NCI-H2196 (cell line): Measurements from ENCODE around the gene OR10R2.
"Not testable (repeated sequence)": the region's sequence is repeated elsewhere in the genome, so short reads cannot be mapped to it uniquely, and the experiment has no call there.

Experiments
- DNase-seq: peaks from one replicate; lab custom pipeline; 2025; ENCODE audit not compliant: unreplicated experiment; lab: John Stamatoyannopoulos, UW

OR10R2 gene

GRCh38 chr1:158471920-158472319, at the start of gene OR10R2:
TSS of gene OR10R2 (plus strand) at chr1:158472220. CDS start at chr1:158472326, 106 bp downstream.
- DNase-seq = no peak

- DNase-seq = no peak
Observed at GRCh38 chr1:158425027-158425426, 47.0 kb upstream of the OR10R2 start.

GRCh38 chr1:158426137-158426536, 45.9 kb upstream of the OR10R2 start, which contains the start of gene OR10K2:
TSS of gene OR10K2 (minus strand) at chr1:158426237. CDS start at chr1:158420866, 5,371 bp downstream.
- DNase-seq = no peak

DNA sequence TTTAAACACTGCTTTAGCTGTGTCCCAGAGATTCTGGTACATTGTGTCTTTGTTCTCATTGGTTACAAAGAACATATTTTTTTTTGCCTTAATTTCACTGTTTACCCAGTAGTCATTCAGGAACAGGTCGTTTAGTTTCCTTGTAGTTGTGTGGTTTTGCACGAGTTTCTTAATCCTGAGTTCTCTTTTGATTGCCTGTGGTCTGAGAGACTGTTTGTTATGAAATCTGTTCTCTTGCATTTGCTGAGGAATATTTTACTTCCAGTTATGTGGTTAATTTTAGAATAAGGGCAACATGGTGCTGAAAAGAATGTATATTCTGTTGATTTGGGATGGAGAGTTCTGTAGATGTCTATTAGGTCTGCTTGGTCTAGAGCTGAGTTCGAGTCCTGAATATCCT, 41.9 kb upstream of the OR10R2 start:
- not testable (repeated sequence) for DNase-seq

GRCh38 chr1:158434741-158435140, 37.3 kb upstream of the OR10R2 start:
- DNase-seq = no peak

DNA sequence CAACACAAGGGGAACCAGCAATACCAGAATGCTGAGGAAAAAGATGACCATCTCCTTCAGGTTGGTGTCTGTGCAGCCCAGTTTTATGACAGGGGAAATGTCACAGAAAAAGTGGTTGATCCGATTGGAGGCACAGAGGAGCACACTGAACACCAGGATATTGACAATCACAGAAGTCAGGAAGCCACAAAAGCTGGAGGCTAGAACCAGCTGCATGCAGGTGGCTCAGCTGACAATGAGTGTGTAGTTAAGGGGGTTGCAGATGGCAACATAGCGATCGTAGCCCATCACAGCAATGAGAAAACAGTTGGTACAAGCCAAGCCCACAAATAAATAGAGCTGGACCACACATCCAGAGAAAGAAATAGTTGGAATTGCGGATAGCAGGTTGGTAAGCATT, 26.6 kb upstream of the OR10R2 start:
- no peak for DNase-seq

GRCh38 chr1:158454537-158454936, 17.5 kb upstream of the OR10R2 start:
- no peak for DNase-seq

- no peak for DNase-seq
Observed at GRCh38 chr1:158457246-158457645, 14.8 kb upstream of the OR10R2 start.

DNA sequence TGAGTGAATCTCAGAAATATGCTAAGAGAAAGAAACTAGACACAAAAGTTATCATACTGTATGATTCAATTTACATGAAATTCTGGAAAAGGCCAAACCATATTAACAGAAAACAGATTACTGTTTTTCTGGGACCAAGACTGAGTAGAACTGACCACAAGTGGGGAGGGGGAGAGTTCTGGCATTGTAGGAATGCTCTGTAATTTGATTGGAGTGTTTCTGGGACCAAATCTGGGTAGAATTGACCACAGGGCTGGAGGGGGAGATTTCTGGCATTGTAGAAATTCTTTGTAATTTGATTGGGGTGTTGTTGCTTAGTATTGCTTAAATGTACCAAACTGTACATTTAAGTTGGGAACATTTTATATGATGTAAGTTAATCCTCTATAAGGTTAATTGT, 13.8 kb upstream of the OR10R2 start:
- no peak for DNase-seq

GRCh38 chr1:158461534-158461933, 10.5 kb upstream of the OR10R2 start, which contains the start of gene OR10K1:
TSS of gene OR10K1 (plus strand) at chr1:158461834. CDS start at chr1:158465562, 3,728 bp downstream.
- no peak for DNase-seq

DNA sequence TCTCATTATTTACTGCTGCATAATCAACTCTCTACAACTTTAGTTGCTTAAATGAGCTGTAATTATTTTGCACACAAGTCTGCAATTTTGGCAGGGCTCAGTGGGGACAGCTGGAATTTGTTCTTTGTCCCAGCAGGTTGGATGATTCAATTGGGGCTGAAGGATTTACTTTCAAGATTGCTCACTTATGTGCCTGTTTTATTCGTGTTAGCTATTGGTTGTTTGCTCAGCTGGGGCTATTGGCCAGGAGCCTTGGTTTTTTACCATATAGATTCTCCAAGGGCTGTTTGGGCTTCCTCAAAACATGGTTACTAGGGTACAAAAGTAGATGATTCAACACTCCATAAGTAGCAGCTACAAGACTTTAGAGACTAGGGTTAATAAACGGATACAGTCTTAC, 13.4 kb downstream of the OR10R2 start:
- no peak for DNase-seq

DNA sequence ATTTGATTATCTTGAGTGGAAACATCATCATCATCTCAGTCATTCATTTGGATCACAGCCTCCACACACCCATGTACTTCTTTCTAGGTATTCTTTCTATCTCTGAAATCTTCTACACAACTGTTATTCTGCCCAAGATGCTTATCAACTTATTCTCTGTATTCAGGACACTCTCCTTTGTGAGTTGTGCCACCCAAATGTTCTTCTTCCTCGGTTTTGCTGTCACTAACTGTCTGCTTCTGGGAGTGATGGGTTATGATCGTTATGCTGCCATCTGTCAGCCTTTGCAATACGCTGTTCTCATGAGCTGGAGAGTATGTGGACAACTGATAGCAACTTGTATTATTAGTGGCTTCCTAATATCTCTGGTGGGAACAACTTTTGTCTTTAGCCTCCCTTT, 19.3 kb downstream of the OR10R2 start:
- DNase-seq = no peak

DNA sequence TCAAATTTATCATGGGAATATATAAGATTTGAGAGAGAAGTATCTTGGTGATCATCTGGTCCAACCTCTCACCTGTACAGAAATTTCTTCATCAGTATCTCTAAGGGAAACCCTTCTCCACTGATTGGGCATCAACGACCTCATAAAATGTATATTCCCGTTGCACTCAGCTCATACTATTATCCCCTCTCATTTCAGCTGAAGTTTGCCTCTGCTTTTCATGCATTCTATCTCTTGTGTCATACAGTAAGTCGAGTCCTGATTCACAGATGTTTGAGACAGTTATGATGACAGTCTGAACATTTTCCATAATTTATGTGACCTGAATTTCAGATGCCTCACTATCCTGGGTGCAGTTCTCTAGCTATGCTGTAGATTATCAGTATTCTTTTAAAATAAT, 21.0 kb downstream of the OR10R2 start:
- no peak for DNase-seq

DNA sequence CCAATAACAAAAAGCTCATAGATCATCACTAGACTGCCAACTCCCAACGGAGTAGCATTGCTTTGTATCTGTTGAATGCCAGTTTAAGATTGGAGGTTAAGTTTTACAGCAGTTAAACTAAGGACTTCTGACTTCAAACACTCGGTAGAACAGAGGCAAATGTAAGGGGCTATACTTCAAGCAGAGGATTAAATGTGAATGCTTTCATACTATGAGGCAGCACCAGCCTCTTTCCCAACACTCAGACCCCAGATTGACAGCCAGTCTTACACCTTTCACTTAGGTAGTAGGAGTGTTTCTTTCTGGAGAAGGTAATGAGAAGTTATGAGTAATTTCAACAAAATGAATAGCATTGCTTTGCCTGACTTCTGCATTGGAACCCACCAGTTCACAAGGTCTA, 22.8 kb downstream of the OR10R2 start:
- DNase-seq = no peak

- no peak for DNase-seq
Observed at GRCh38 chr1:158496374-158496773, 24.4 kb downstream of the OR10R2 start.

DNA sequence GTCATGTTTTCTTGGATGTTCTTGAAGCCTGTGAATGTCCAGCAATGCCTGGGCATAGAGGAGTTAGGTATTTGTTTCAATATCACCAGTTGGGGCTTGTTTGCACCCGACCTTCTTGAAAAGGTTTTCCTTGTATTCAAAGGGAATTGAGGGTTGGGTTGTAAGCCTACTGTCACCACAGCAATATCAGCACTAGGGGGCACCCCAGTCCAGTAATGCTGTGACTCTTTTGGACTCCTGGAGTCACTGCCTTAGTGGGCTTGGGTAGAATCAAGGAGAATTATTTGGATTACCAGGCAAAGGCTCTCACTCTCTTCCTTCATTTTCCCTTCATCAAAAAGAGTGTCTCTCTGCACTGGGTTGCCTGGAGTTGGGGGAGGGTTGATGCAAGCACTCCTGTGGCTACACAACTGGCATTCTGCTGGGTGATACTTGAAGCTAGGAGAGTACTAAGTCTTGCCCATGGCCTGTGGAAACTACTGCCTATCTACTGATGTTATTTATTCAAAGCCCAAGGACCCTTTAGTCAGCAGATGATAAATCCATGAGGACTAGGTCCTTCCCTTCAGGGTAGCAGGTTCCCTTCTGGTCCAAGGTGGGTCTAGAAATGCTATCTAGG, 34.5 kb downstream of the OR10R2 start:
- no peak for DNase-seq

GRCh38 chr1:158507511-158507910, 35.5 kb downstream of the OR10R2 start:
- DNase-seq = no peak

DNA sequence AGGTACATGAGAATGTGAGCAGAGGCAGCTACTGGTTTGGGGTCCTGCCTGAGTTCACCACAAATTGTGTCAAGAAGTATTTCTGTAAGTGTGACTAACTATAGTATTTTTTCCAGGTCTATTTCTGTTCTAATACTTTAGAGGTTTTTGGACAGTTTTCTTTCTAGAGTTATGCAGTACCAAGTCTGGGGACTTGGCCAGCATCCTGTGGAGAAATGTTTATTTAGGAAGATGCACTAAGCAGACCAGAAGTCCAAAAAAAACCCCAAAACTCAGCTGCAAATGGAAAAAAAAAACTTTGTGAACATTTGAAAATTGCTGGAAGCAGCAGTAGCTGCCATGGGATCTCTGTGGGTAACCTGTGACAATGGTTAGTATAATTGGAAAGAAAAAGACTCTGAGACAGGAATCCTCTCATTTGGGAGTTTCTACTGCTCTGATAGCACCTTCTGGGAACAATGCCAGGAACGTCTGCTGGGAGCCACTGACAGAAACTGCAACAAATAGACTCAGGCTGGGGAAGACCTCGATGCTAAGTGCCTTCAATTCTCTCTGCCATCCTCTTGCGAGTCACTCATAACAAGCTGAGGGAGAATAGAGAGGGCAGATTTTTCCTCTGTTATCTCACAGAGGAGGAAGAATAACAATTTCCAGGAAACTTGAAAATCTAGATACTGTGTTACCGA, 37.6 kb downstream of the OR10R2 start:
- DNase-seq = no peak

DNA sequence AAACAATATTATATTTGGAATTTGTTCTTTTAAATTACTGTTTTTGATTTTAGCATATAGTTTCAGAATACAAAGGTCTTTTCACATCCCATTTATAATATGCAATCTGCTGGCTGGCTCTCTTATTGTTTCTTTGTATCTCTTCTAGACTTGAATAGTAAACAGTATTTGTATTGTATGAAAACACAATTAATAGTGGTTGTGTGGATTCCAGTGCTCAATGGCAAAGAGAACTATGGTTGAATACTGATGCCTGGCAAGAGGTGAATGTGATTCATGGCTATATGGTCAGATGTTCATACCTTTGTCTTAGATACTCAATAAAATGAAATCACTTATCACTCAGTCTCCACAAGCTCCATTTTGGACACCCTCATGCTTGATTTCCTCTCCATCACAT, 44.9 kb downstream of the OR10R2 start:
- DNase-seq = no peak

- no peak for DNase-seq
Observed at GRCh38 chr1:158520021-158520420, 48.0 kb downstream of the OR10R2 start.

DNA sequence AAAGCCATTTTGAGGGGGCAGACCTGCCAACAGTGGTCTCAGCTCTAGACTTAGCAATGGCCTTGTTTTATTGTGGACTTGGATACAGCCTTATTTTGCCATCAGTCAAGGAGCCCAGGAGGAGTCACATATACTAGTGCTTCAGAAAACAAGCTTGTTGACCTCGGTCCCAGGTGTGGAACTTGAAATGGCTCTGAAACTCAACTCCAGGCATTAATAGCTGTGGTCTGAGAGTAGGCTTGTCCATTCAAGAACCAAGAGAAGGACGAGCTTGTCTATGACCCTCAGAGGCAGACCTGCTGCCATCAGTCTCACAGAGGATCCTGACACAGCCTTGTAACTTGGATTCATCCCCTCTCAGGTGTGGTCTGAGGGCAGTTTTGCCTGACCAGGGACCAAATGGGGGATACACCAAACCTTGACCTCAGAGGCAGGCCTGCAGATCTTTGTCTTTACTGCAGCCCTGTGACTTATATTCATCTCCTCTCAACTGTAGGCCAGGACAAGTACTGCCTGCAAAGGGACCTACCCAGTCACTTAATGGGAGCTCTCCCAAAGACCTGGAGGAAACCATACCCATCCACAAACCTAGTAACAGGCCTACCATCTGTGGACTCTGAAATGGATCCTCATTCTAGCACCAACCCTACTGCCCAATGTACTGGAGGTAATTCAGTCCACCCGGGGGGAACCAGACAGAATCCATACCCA, 49.1 kb downstream of the OR10R2 start:
- no peak for DNase-seq

DNA sequence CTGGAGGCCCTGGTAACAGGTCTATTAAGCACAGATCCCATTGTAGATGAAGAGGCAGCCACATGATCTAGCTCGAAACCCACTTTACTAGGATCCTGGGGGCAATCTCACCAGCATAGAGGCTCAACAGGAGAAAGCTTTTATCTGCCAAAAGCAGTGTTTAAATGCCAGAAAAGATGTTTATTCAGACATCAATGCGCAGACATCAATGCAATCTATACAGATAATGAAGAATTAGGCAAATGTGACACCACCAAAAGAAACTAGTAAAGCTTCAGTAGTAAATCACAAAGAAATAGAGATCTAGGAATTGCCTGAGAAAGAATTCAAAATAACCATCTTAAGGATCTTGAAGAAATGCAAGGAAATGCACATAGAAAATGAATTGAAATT, 49.6 kb downstream of the OR10R2 start:
- DNase-seq = no peak
